ENCODE measurements around the gene PREX1.

PREX1 gene

GRCh38 chr20:48724382-48724781, 103.4 kb downstream of the PREX1 start:
- no peaks in the 10 kb centered on the region for H3K4me1 ChIP-seq (ENCODE audit: insufficient read depth, low read length)
- no peak overlapping the region for H3K9ac ChIP-seq (ENCODE audit: low read depth, low read length)
- H3K36me3 ChIP-seq (ENCODE audit: insufficient read depth, low read length): no peaks in the 10 kb centered on the region; the same call in 1 of the 2 replicates
- no peaks in the 10 kb centered on the region for H3K9me3 ChIP-seq (ENCODE audit: control insufficient read depth, insufficient read depth, low read length)

- Histone ChIP-seq H3K9me3 (ENCODE audit: control insufficient read depth, insufficient read depth, low read length) (no peaks in the 10 kb centered on the region), H3K4me1 (ENCODE audit: insufficient read depth, low read length) (no peaks in the 10 kb centered on the region), H3K9ac (ENCODE audit: low read depth, low read length) (no peak overlapping the region), H3K36me3 (ENCODE audit: insufficient read depth, low read length) (no peaks in the 10 kb centered on the region; the same call in 1 of the 2 replicates)
Observed at GRCh38 chr20:48723308-48724264, 104.2 kb downstream of the PREX1 start.

GRCh38 chr20:48722737-48723191, 105.0 kb downstream of the PREX1 start:
- Histone ChIP-seq H3K4me1 (ENCODE audit: insufficient read depth, low read length) (no peaks in the 10 kb centered on the region), H3K36me3 (ENCODE audit: insufficient read depth, low read length) (no peaks in the 10 kb centered on the region; the same call in 1 of the 2 replicates), H3K9ac (ENCODE audit: low read depth, low read length) (no peak overlapping the region), H3K9me3 (ENCODE audit: control insufficient read depth, insufficient read depth, low read length) (no peaks in the 10 kb centered on the region)

- no peaks in the 10 kb centered on the region for H3K9me3 ChIP-seq (ENCODE audit: control insufficient read depth, insufficient read depth, low read length)
- no peaks in the 10 kb centered on the region for H3K4me1 ChIP-seq (ENCODE audit: insufficient read depth, low read length)
- H3K9ac ChIP-seq (ENCODE audit: low read depth, low read length): no peak overlapping the region
- no peaks in the 10 kb centered on the region; the same call in 1 of the 2 replicates for H3K36me3 ChIP-seq (ENCODE audit: insufficient read depth, low read length)
Observed at GRCh38 chr20:48722002-48722731, 105.6 kb downstream of the PREX1 start.

GRCh38 chr20:48721324-48722001, 106.3 kb downstream of the PREX1 start:
- Histone ChIP-seq H3K4me1 (ENCODE audit: insufficient read depth, low read length) (no peaks in the 10 kb centered on the region), H3K9me3 (ENCODE audit: control insufficient read depth, insufficient read depth, low read length) (no peaks in the 10 kb centered on the region), H3K9ac (ENCODE audit: low read depth, low read length) (no peak overlapping the region), H3K36me3 (ENCODE audit: insufficient read depth, low read length) (no peaks in the 10 kb centered on the region; the same call in 1 of the 2 replicates)

- no peaks in the 10 kb centered on the region for H3K9me3 ChIP-seq (ENCODE audit: control insufficient read depth, insufficient read depth, low read length)
- no peaks in the 10 kb centered on the region for H3K4me1 ChIP-seq (ENCODE audit: insufficient read depth, low read length)
- no peaks in the 10 kb centered on the region; the same call in 1 of the 2 replicates for H3K36me3 ChIP-seq (ENCODE audit: insufficient read depth, low read length)
Observed at GRCh38 chr20:48720256-48720985, 107.4 kb downstream of the PREX1 start.

GRCh38 chr20:48719598-48720255, 108.1 kb downstream of the PREX1 start:
- Histone ChIP-seq H3K9ac (ENCODE audit: low read depth, low read length) (no peak overlapping the region), H3K36me3 (ENCODE audit: insufficient read depth, low read length) (no peaks in the 10 kb centered on the region; the same call in 1 of the 2 replicates), H3K4me1 (ENCODE audit: insufficient read depth, low read length) (no peaks in the 10 kb centered on the region), H3K9me3 (ENCODE audit: control insufficient read depth, insufficient read depth, low read length) (no peaks in the 10 kb centered on the region)

More at GRCh38 chr20:48720256-48720985, 107.4 kb downstream of the PREX1 start:
- no peak overlapping the region for H3K9ac ChIP-seq (ENCODE audit: low read depth, low read length)

- H3K9me3 ChIP-seq (ENCODE audit: control insufficient read depth, insufficient read depth, low read length): no peaks in the 10 kb centered on the region
- no peak overlapping the region for H3K9ac ChIP-seq (ENCODE audit: low read depth, low read length)
- no peaks in the 10 kb centered on the region for H3K4me1 ChIP-seq (ENCODE audit: insufficient read depth, low read length)
Observed at GRCh38 chr20:48718786-48719578, 108.8 kb downstream of the PREX1 start.

GRCh38 chr20:48717680-48718223, 110.0 kb downstream of the PREX1 start:
- H3K9me3 ChIP-seq (ENCODE audit: control insufficient read depth, insufficient read depth, low read length): no peaks in the 10 kb centered on the region
- H3K4me1 ChIP-seq (ENCODE audit: insufficient read depth, low read length): no peaks in the 10 kb centered on the region
- H3K36me3 ChIP-seq (ENCODE audit: insufficient read depth, low read length): no peaks in the 10 kb centered on the region
- H3K9ac ChIP-seq (ENCODE audit: low read depth, low read length): no peak overlapping the region

More at GRCh38 chr20:48718786-48719578, 108.8 kb downstream of the PREX1 start:
- no peaks in the 10 kb centered on the region for H3K36me3 ChIP-seq (ENCODE audit: insufficient read depth, low read length)

- H3K9me3 ChIP-seq (ENCODE audit: control insufficient read depth, insufficient read depth, low read length): no peaks in the 10 kb centered on the region
- H3K36me3 ChIP-seq (ENCODE audit: insufficient read depth, low read length): no peaks in the 10 kb centered on the region
- no peak overlapping the region for H3K9ac ChIP-seq (ENCODE audit: low read depth, low read length)
- no peaks in the 10 kb centered on the region for H3K4me1 ChIP-seq (ENCODE audit: insufficient read depth, low read length)
Observed at GRCh38 chr20:48717095-48717672, 110.6 kb downstream of the PREX1 start.

- Histone ChIP-seq H3K9me3 (ENCODE audit: control insufficient read depth, insufficient read depth, low read length) (no peaks in the 10 kb centered on the region), H3K4me1 (ENCODE audit: insufficient read depth, low read length) (no peaks in the 10 kb centered on the region), H3K9ac (ENCODE audit: low read depth, low read length) (no peak overlapping the region), H3K36me3 (ENCODE audit: insufficient read depth, low read length) (no peaks in the 10 kb centered on the region)
Observed at GRCh38 chr20:48716541-48716940, 111.3 kb downstream of the PREX1 start.

GRCh38 chr20:48716086-48716485, 111.7 kb downstream of the PREX1 start:
- Histone ChIP-seq H3K9me3 (ENCODE audit: control insufficient read depth, insufficient read depth, low read length) (no peaks in the 10 kb centered on the region), H3K36me3 (ENCODE audit: insufficient read depth, low read length) (no peaks in the 10 kb centered on the region), H3K4me1 (ENCODE audit: insufficient read depth, low read length) (no peaks in the 10 kb centered on the region), H3K9ac (ENCODE audit: low read depth, low read length) (no peak overlapping the region)
